Esophagus muscularis mucosa (tissue), 4 donors: ENCODE measurements around the gene MCAM.

Experiments used
- EP300 ChIP-seq: sonication (generic); formaldehyde crosslinking; IDR thresholded peaks from one replicate; pipeline ENCODE4 v1.6.1; 2017; ENCODE audit warnings: antibody characterized with exemption
- POLR2A ChIP-seq: fragments of 450-650 bp; IDR thresholded peaks from one replicate; pipeline ENCODE4 v1.6.1; 2017; ENCODE audit warnings: antibody characterized with exemption, moderate library complexity, mild to moderate bottlenecking, low read depth
- POLR2AphosphoS5 ChIP-seq, 2 donors: sonication (generic); formaldehyde crosslinking; IDR thresholded peaks; one replicate each; pipeline ENCODE4 v1.6.1; 2017; ENCODE audit warnings: antibody characterized with exemption in 2 of 2
- TF ChIP-seq, protein P1 (sequence below), 3 experiments: fragments of 200-600 bp in 2 of 3; fragments of 450-650 bp in 1 of 3; sonication (generic) in 2 of 3; IDR thresholded peaks; one replicate each; pipeline ENCODE4 v1.5.1; 2017 to 2019; ENCODE audit warnings: antibody characterized with exemption in 3 of 3, mild to moderate bottlenecking in 2 of 3, moderate library complexity in 1 of 3

GRCh38 chr11:119299416-119299815 is 17.5 kb downstream of the MCAM start:
- TF ChIP-seq, protein P1, sequence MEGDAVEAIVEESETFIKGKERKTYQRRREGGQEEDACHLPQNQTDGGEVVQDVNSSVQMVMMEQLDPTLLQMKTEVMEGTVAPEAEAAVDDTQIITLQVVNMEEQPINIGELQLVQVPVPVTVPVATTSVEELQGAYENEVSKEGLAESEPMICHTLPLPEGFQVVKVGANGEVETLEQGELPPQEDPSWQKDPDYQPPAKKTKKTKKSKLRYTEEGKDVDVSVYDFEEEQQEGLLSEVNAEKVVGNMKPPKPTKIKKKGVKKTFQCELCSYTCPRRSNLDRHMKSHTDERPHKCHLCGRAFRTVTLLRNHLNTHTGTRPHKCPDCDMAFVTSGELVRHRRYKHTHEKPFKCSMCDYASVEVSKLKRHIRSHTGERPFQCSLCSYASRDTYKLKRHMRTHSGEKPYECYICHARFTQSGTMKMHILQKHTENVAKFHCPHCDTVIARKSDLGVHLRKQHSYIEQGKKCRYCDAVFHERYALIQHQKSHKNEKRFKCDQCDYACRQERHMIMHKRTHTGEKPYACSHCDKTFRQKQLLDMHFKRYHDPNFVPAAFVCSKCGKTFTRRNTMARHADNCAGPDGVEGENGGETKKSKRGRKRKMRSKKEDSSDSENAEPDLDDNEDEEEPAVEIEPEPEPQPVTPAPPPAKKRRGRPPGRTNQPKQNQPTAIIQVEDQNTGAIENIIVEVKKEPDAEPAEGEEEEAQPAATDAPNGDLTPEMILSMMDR (IDR thresholded peaks at IDR 0.05) = no peak
- TF ChIP-seq POLR2AphosphoS5 (IDR thresholded peaks at IDR 0.05) (no peak), POLR2A (no peak), EP300 (no peak)
